A549 (cell line): ENCODE data around the gene SLC5A8. TPM values are rescaled to one million over a fixed set of nuclear protein-coding genes. Genes with fewer than 3 reads are reported as not detected.

ENCODE experiments used
- ATAC-seq, 2 experiments: fragments of 200-7000 bp in 1 of 2; fragments of >200 bp in 1 of 2; cut with Nextera tagmentation in 1 of 2; cut with Tn5 transposase in 1 of 2; 3 replicates each; pipeline versions ENCODE4 v1.8.0 to v1.9.1; 2018 to 2020; ENCODE audit warnings: mild to moderate bottlenecking in 1 of 2, moderate library complexity in 1 of 2
- CTCF ChIA-PET: fragments of 300-600 bp; sonication (Branson Sonifier 250); formaldehyde crosslinking; extraction: SDS; loops from one replicate; lab custom pipeline; 2021; ENCODE audit warnings: antibody characterized with exemption, inconsistent platforms; lab: Yijun Ruan, JAX
- POLR2A ChIA-PET: fragments of 350-600 bp; formaldehyde crosslinking; extraction: SDS; loops from one replicate; lab custom pipeline; 2021; ENCODE audit warnings: antibody characterized with exemption, inconsistent platforms; lab: Yijun Ruan, JAX
- DNase-seq, 2 experiments: peaks; one replicate each; pipeline versions ENCODE4 v3.0.0 to v3.0.0-alpha.2; 2011 to 2016; ENCODE audit warnings: low read depth in 1 of 2, low spot score in 1 of 2
- FAIRE-seq: peaks from 2 replicates; lab custom pipeline; 2011; peaks lifted over from hg19 to GRCh38; lab: Jason Lieb, UNC
- H3K27ac ChIP-seq, 2 experiments: fragments of >200 bp; sonication (Bioruptor Twin); formaldehyde crosslinking; 3 replicates each; pipeline ENCODE4 v1.5.1; 2016 to 2017
- H3K4me1 ChIP-seq: fragments of >200 bp; sonication (Bioruptor Twin); formaldehyde crosslinking; 3 replicates; pipeline ENCODE4 v1.6.1; 2016
- H3K4me2 ChIP-seq: fragments of >200 bp; sonication (Bioruptor Twin); formaldehyde crosslinking; 3 replicates; pipeline ENCODE4 v1.6.1; 2016
- H3K4me3 ChIP-seq: fragments of >200 bp; sonication (Bioruptor Twin); formaldehyde crosslinking; 3 replicates; pipeline ENCODE4 v1.5.1; 2016
- H3K9me3 ChIP-seq: fragments of >200 bp; sonication (Bioruptor Twin); formaldehyde crosslinking; 3 replicates; pipeline ENCODE4 v1.6.1; 2016
- BHLHE40 ChIP-seq: IDR thresholded peaks from 2 replicates; pipeline ENCODE4 v1.6.1; 2012; ENCODE audit warnings: low read depth, low read length, inconsistent platforms
- CHD2 ChIP-seq: fragments of 150-350 bp; IDR thresholded peaks from 2 replicates; pipeline ENCODE4 v1.6.1; 2014; ENCODE audit warnings: low read length; ENCODE audit not compliant: partially characterized antibody
- EHMT2 ChIP-seq: fragments of 200-600 bp; sonication (generic); IDR thresholded peaks from 2 replicates; pipeline ENCODE4 v1.6.1; 2016; ENCODE audit warnings: antibody characterized with exemption, low read depth, mild to moderate bottlenecking, moderate library complexity
- FOSB ChIP-seq: fragments of 250-450 bp; sonication (Bioruptor Pico); IDR thresholded peaks from 2 replicates; pipeline ENCODE4 v1.5.0; 2020; ENCODE audit warnings: mild to moderate bottlenecking, moderate library complexity
- HOXB13 ChIP-seq: fragments of 250-450 bp; sonication (Bioruptor Pico); IDR thresholded peaks from 2 replicates; pipeline ENCODE4 v1.5.0; 2020; ENCODE audit warnings: low read depth, mild to moderate bottlenecking, moderate library complexity
- HOXB5 ChIP-seq: fragments of 250-450 bp; sonication (Bioruptor Pico); IDR thresholded peaks from 2 replicates; pipeline ENCODE4 v1.5.0; 2020; ENCODE audit warnings: mild to moderate bottlenecking, moderate library complexity
- KDM5A ChIP-seq: fragments of 200-600 bp; sonication (generic); IDR thresholded peaks from 2 replicates; pipeline ENCODE4 v1.6.1; 2016; ENCODE audit warnings: antibody characterized with exemption, mild to moderate bottlenecking
- MAFK ChIP-seq: fragments of 450-650 bp; IDR thresholded peaks from 2 replicates; pipeline ENCODE4 v1.6.1; 2014; ENCODE audit not compliant: partially characterized antibody
- MAZ ChIP-seq: fragments of 150-350 bp; IDR thresholded peaks from 2 replicates; pipeline ENCODE4 v1.6.1; 2014; ENCODE audit warnings: antibody characterized with exemption, low read depth, low read length, borderline replicate concordance
- MYC ChIP-seq: IDR thresholded peaks from 2 replicates; pipeline ENCODE4 v1.6.1; 2012; ENCODE audit warnings: mild to moderate bottlenecking, inconsistent platforms, low read length, improper control_type of control experiment, borderline replicate concordance
- NPAS2 ChIP-seq: fragments of 250-450 bp; sonication (Bioruptor Pico); IDR thresholded peaks from 2 replicates; pipeline ENCODE4 v1.8.0; 2022; ENCODE audit warnings: mild to moderate bottlenecking, moderate library complexity, borderline replicate concordance
- POLR2A ChIP-seq: IDR thresholded peaks from 2 replicates; pipeline ENCODE4 v1.6.1; 2012; ENCODE audit warnings: mild to moderate bottlenecking, low read length
- POLR2AphosphoS2 ChIP-seq: conservative IDR thresholded peaks from 2 replicates; pipeline ENCODE4 v1.6.1; 2012; ENCODE audit warnings: low read length, improper control_type of control experiment, inconsistent platforms
- RCOR1 ChIP-seq: fragments of 150-350 bp; IDR thresholded peaks from 2 replicates; pipeline ENCODE4 v1.6.1; 2014; ENCODE audit warnings: antibody characterized with exemption, low read length, low read depth
- RFX5 ChIP-seq: fragments of 450-650 bp; IDR thresholded peaks from 2 replicates; pipeline ENCODE4 v1.7.1; 2014; ENCODE audit warnings: antibody characterized with exemption, mild to moderate bottlenecking, moderate library complexity
- TFCP2L1 ChIP-seq: fragments of 250-450 bp; sonication (Bioruptor Pico); IDR thresholded peaks from 2 replicates; pipeline ENCODE4 v1.5.0; 2021; ENCODE audit warnings: mild to moderate bottlenecking
- TP53 ChIP-seq: fragments of 250-450 bp; sonication (Bioruptor Pico); IDR thresholded peaks from 2 replicates; pipeline ENCODE4 v1.5.0; 2021; ENCODE audit warnings: mild to moderate bottlenecking, moderate library complexity
- ZC3H11A ChIP-seq: fragments of 450-650 bp; IDR thresholded peaks from 2 replicates; pipeline ENCODE4 v1.6.1; 2014; ENCODE audit warnings: antibody characterized with exemption, mild to moderate bottlenecking
- ZNF302 ChIP-seq: fragments of 250-450 bp; sonication (Bioruptor Pico); IDR thresholded peaks from 2 replicates; pipeline ENCODE4 v1.9.0; 2021; ENCODE audit warnings: inconsistent platforms, mild to moderate bottlenecking, moderate library complexity
- WGBS: methylation state at CpG from one replicate; pipeline ENCODE4 v1.1.6; 2017; ENCODE audit errors: missing lambda C conversion rate; 5-methylcytosine and 5-hydroxymethylcytosine counted together
- polyA plus RNA-seq, 4 experiments: library from polyadenylated mRNA; depleted of rRNA in 3 of 4; stranded (reverse); fragments of >200 nt; fragmentation: RNase III in 1 of 4; extraction: RNeasy Plus Mini Kit Qiagen cat#74134 plus additional on column Dnase treatment in 1 of 4; gene quantifications; 2 replicates in 3 of 4; 3 replicates in 1 of 4; pipeline ENCODE4 v1.2.3, GENCODE V29; 2011 to 2017
- TF ChIP-seq, protein P1 (sequence below): IDR thresholded peaks from 2 replicates; pipeline ENCODE4 v1.6.1; 2012
- TF ChIP-seq, protein P2 (sequence below): fragments of 450-650 bp; IDR thresholded peaks from 2 replicates; pipeline ENCODE4 v1.6.1; 2014; ENCODE audit warnings: antibody characterized with exemption
- TF ChIP-seq, protein P3 (sequence below): fragments of 150-350 bp; IDR thresholded peaks from 2 replicates; pipeline ENCODE4 v1.6.1; 2014; ENCODE audit warnings: low read depth, mild to moderate bottlenecking, low read length
- TF ChIP-seq, protein P4 (sequence below): IDR thresholded peaks from 2 replicates; pipeline ENCODE4 v1.6.1; 2012
- TF ChIP-seq, protein P5 (sequence below): fragments of 250-450 bp; sonication (Bioruptor Pico); IDR thresholded peaks from 2 replicates; pipeline ENCODE4 v1.5.0; 2021; ENCODE audit warnings: mild to moderate bottlenecking, moderate library complexity, borderline replicate concordance

SLC5A8 gene
- polyA plus RNA-seq, 2 of the 4 experiments (the other 2 are of a cell fraction), result not detected

DNA sequence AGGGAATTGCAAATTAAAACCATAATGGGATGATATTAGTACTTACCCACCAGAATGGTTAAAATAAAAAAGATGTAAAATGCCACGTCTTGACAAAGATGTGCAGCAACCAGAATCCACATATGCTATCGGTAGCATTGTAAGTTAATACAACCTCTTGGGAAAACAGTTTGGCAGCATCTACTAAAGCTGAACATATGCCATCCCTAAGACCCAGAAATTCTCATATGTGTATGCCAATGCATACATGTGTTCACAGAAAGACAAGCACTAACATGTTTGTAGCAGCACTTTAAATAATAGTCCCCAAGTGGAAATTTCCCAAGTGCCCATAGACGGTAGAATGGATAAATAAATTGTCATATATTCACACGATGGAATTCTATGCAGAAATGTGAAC, 28.3 kb upstream of the SLC5A8 start:
- ATAC-seq, result no peak; a peak in 1 of 6 replicates
- WGBS, result 24% methylated on average over 4 of the region's 4 CpGs
- CTCF ChIA-PET, result no interaction called here

DNA sequence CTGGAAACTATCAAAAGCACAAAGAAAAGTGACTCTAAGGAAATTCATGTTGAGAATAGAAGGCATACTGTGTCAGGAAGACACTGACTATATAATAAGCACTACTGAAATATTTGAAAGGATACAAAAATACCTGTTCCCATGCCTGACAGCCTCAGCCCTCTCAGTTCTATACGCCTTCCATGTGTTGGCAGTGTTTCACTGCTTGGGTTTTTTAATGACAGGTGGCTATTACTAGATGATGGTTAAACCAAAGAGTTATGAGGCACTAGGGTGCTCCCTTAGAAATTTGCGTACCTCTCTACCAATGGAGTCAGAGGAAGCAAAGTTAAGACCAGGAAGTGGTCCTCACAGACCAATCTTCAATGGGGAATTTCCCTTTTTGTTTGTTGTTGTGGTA, 25.6 kb upstream of the SLC5A8 start:
- ChIA-PET CTCF (no interaction called here), POLR2A (no interaction called here)
- ATAC-seq (no peak), FAIRE-seq (no peak), DNase-seq (no peak)
- H3K9me3 ChIP-seq, result no peaks in the 10 kb centered on the region
- H3K4me3 ChIP-seq, result no peak overlapping the region
- 22% methylated on average over 2 of the region's 2 CpGs for WGBS
- no peak overlapping the region for H3K27ac ChIP-seq
- no peak overlapping the region for H3K4me2 ChIP-seq
- TF ChIP-seq, protein P1, sequence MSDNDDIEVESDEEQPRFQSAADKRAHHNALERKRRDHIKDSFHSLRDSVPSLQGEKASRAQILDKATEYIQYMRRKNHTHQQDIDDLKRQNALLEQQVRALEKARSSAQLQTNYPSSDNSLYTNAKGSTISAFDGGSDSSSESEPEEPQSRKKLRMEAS, result no peak
- TF ChIP-seq BHLHE40 (no peak), CHD2 (no peak), ZC3H11A (no peak)
- TF ChIP-seq, protein P2, sequence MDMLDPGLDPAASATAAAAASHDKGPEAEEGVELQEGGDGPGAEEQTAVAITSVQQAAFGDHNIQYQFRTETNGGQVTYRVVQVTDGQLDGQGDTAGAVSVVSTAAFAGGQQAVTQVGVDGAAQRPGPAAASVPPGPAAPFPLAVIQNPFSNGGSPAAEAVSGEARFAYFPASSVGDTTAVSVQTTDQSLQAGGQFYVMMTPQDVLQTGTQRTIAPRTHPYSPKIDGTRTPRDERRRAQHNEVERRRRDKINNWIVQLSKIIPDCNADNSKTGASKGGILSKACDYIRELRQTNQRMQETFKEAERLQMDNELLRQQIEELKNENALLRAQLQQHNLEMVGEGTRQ, result no peak
- H3K4me1 ChIP-seq, result no peaks in the 10 kb centered on the region

More for the DNA sequence above, 28.3 kb upstream of the SLC5A8 start:
- TF ChIP-seq, protein P3, sequence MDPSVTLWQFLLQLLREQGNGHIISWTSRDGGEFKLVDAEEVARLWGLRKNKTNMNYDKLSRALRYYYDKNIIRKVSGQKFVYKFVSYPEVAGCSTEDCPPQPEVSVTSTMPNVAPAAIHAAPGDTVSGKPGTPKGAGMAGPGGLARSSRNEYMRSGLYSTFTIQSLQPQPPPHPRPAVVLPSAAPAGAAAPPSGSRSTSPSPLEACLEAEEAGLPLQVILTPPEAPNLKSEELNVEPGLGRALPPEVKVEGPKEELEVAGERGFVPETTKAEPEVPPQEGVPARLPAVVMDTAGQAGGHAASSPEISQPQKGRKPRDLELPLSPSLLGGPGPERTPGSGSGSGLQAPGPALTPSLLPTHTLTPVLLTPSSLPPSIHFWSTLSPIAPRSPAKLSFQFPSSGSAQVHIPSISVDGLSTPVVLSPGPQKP, result no peak
- no peaks in the 10 kb centered on the region for H3K4me1 ChIP-seq
- H3K9me3 ChIP-seq, result no peaks in the 10 kb centered on the region
- FAIRE-seq (no peak), DNase-seq (no peak)
- H3K4me3 ChIP-seq, result no peak overlapping the region
- POLR2A ChIA-PET, result no interaction called here
- H3K4me2 ChIP-seq, result no peak overlapping the region
- H3K27ac ChIP-seq, result no peak overlapping the region

DNA sequence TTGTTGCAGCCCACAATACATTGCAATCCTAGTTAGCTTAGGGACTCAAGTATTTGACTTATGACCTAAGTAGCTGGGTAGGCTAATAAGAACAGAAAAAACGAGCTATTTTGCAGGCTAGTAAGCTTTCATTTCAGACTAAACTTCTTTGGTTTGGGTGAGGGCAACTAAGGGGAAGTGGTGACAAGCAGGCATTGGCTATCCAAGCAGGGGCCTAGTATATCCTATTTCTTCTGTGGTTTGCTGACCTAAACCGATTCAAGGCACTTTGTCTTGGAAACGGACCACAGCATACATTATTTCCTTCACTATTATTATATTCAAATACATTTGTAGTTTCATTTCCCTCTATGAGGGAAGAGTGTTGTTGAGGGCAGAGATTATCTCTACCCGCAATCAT, 21.6 kb upstream of the SLC5A8 start:
- DNase-seq, result no peak
- Histone ChIP-seq H3K9me3 (no peaks in the 10 kb centered on the region), H3K4me3 (no peak overlapping the region), H3K4me2 (no peak overlapping the region), H3K4me1 (no peaks in the 10 kb centered on the region), H3K27ac (no peak overlapping the region)
- ATAC-seq, result no peak
- 26% methylated on average over 4 of the region's 4 CpGs for WGBS
- ChIA-PET POLR2A (no interaction called here), CTCF (no interaction called here)
- TF ChIP-seq, protein P4, sequence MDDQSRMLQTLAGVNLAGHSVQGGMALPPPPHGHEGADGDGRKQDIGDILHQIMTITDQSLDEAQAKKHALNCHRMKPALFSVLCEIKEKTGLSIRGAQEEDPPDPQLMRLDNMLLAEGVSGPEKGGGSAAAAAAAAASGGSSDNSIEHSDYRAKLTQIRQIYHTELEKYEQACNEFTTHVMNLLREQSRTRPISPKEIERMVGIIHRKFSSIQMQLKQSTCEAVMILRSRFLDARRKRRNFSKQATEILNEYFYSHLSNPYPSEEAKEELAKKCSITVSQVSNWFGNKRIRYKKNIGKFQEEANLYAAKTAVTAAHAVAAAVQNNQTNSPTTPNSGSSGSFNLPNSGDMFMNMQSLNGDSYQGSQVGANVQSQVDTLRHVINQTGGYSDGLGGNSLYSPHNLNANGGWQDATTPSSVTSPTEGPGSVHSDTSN, result no peak
- TF ChIP-seq POLR2A, result no peak
- no peak for TF ChIP-seq BHLHE40
- no peak for TF ChIP-seq FOSB (CRISPR knock-in tag)
- TF ChIP-seq POLR2AphosphoS2, result no peak
- no peak for TF ChIP-seq HOXB5
- no peak for TF ChIP-seq NPAS2 (CRISPR knock-in tag)
- no peak for TF ChIP-seq EHMT2
- TF ChIP-seq TP53 (CRISPR knock-in tag), result no peak
- TF ChIP-seq, protein P5, sequence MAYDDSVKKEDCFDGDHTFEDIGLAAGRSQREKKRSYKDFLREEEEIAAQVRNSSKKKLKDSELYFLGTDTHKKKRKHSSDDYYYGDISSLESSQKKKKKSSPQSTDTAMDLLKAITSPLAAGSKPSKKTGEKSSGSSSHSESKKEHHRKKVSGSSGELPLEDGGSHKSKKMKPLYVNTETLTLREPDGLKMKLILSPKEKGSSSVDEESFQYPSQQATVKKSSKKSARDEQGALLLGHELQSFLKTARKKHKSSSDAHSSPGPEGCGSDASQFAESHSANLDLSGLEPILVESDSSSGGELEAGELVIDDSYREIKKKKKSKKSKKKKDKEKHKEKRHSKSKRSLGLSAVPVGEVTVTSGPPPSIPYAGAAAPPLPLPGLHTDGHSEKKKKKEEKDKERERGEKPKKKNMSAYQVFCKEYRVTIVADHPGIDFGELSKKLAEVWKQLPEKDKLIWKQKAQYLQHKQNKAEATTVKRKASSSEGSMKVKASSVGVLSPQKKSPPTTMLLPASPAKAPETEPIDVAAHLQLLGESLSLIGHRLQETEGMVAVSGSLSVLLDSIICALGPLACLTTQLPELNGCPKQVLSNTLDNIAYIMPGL, result no peak
- TF ChIP-seq HOXB13 (CRISPR knock-in tag), result no peak
- TF ChIP-seq MYC, result no peak
- no peak for TF ChIP-seq MAFK
- no peak for TF ChIP-seq KDM5A
- no peak for TF ChIP-seq ZNF302
- no peak for TF ChIP-seq RCOR1
- no peak for TF ChIP-seq TFCP2L1 (CRISPR knock-in tag)
- no peak for TF ChIP-seq RFX5
- TF ChIP-seq MAZ, result no peak
- no peak for FAIRE-seq
